ENCODE measurements around the gene TGM2.

TGM2 gene

GRCh38 chr20:38209054-38209675 lies 44.1 kb upstream of the TGM2 start:
- no peak for TF ChIP-seq EZH2 (IDR thresholded peaks at IDR 0.05)
- no peak overlapping the region for H3K9ac ChIP-seq (ENCODE audit: insufficient read length)
- H3K9me3 ChIP-seq (ENCODE audit: low read depth, low read length): no peaks in the 10 kb centered on the region
- H3K4me3 ChIP-seq: no peak overlapping the region
- no peak for DNase-seq (ENCODE audit: low read depth, low spot score)
- H3K36me3 ChIP-seq (ENCODE audit: insufficient read depth, low read length): no peaks in the 10 kb centered on the region
- H3K27ac ChIP-seq: no peak overlapping the region

- no peak overlapping the region for H3K9ac ChIP-seq (ENCODE audit: insufficient read length)
- no peak for DNase-seq (ENCODE audit: low read depth, low spot score)
- no peaks in the 10 kb centered on the region for H3K36me3 ChIP-seq (ENCODE audit: insufficient read depth, low read length)
- H3K27ac ChIP-seq: no peak overlapping the region
- no peak overlapping the region for H3K4me3 ChIP-seq
- H3K9me3 ChIP-seq (ENCODE audit: low read depth, low read length): no peaks in the 10 kb centered on the region
- TF ChIP-seq EZH2 (IDR thresholded peaks at IDR 0.05): no peak
- TF ChIP-seq POLR2AphosphoS5 (IDR thresholded peaks at IDR 0.05; ENCODE audit: borderline replicate concordance, low read depth, low read length): no peak
- TF ChIP-seq FOXP2 (optimal IDR thresholded peaks at IDR 0.05; ENCODE audit: control extremely low read depth, extremely low read length, insufficient read depth): no peak
Measured at GRCh38 chr20:38208523-38208922, 43.5 kb upstream of the TGM2 start.

GRCh38 chr20:38208088-38208487 lies 43.0 kb upstream of the TGM2 start:
- H3K36me3 ChIP-seq (ENCODE audit: insufficient read depth, low read length): no peaks in the 10 kb centered on the region
- no peak overlapping the region for H3K9ac ChIP-seq (ENCODE audit: insufficient read length)
- TF ChIP-seq EZH2 (IDR thresholded peaks at IDR 0.05) (no peak), FOXP2 (optimal IDR thresholded peaks at IDR 0.05; ENCODE audit: control extremely low read depth, extremely low read length, insufficient read depth) (no peak), POLR2AphosphoS5 (IDR thresholded peaks at IDR 0.05; ENCODE audit: borderline replicate concordance, low read depth, low read length) (no peak)
- no peak overlapping the region for H3K27ac ChIP-seq
- H3K4me3 ChIP-seq: no peak overlapping the region
- DNase-seq (ENCODE audit: low read depth, low spot score): no peak
- no peaks in the 10 kb centered on the region for H3K9me3 ChIP-seq (ENCODE audit: low read depth, low read length)

GRCh38 chr20:38207621-38208020 lies 42.6 kb upstream of the TGM2 start:
- Histone ChIP-seq H3K27ac (no peak overlapping the region), H3K4me3 (no peak overlapping the region), H3K9me3 (ENCODE audit: low read depth, low read length) (no peaks in the 10 kb centered on the region), H3K9ac (ENCODE audit: insufficient read length) (no peak overlapping the region), H3K36me3 (ENCODE audit: insufficient read depth, low read length) (no peaks in the 10 kb centered on the region)
- no peak for TF ChIP-seq FOXP2 (optimal IDR thresholded peaks at IDR 0.05; ENCODE audit: control extremely low read depth, extremely low read length, insufficient read depth)
- no peak for TF ChIP-seq POLR2AphosphoS5 (IDR thresholded peaks at IDR 0.05; ENCODE audit: borderline replicate concordance, low read depth, low read length)
- no peak for TF ChIP-seq EZH2 (IDR thresholded peaks at IDR 0.05)
- DNase-seq (ENCODE audit: low read depth, low spot score): no peak

GRCh38 chr20:38205001-38205400 lies 39.9 kb upstream of the TGM2 start:
- H3K9ac ChIP-seq (ENCODE audit: insufficient read length): no peak overlapping the region
- TF ChIP-seq EZH2 (IDR thresholded peaks at IDR 0.05): no peak
- TF ChIP-seq FOXP2 (optimal IDR thresholded peaks at IDR 0.05; ENCODE audit: control extremely low read depth, extremely low read length, insufficient read depth): no peak
- TF ChIP-seq POLR2AphosphoS5 (IDR thresholded peaks at IDR 0.05; ENCODE audit: borderline replicate concordance, low read depth, low read length): no peak
- H3K27ac ChIP-seq: no peak overlapping the region
- H3K9me3 ChIP-seq (ENCODE audit: low read depth, low read length): no peaks in the 10 kb centered on the region
- no peaks in the 10 kb centered on the region for H3K36me3 ChIP-seq (ENCODE audit: insufficient read depth, low read length)
- H3K4me3 ChIP-seq: no peak overlapping the region
- no peak for DNase-seq (ENCODE audit: low read depth, low spot score)

GRCh38 chr20:38203981-38204357 lies 38.9 kb upstream of the TGM2 start:
- Histone ChIP-seq H3K4me3 (no peak overlapping the region), H3K36me3 (ENCODE audit: insufficient read depth, low read length) (no peaks in the 10 kb centered on the region), H3K9me3 (ENCODE audit: low read depth, low read length) (no peaks in the 10 kb centered on the region), H3K27ac (no peak overlapping the region), H3K9ac (ENCODE audit: insufficient read length) (no peak overlapping the region)
- no peak for TF ChIP-seq POLR2AphosphoS5 (IDR thresholded peaks at IDR 0.05; ENCODE audit: borderline replicate concordance, low read depth, low read length)
- TF ChIP-seq FOXP2 (optimal IDR thresholded peaks at IDR 0.05; ENCODE audit: control extremely low read depth, extremely low read length, insufficient read depth): no peak
- no peak for TF ChIP-seq EZH2 (IDR thresholded peaks at IDR 0.05)
- no peak for DNase-seq (ENCODE audit: low read depth, low spot score)

GRCh38 chr20:38203337-38203980 lies 38.4 kb upstream of the TGM2 start:
- DNase-seq (ENCODE audit: low read depth, low spot score): no peak
- H3K27ac ChIP-seq: no peak overlapping the region
- TF ChIP-seq POLR2AphosphoS5 (IDR thresholded peaks at IDR 0.05; ENCODE audit: borderline replicate concordance, low read depth, low read length): no peak
- TF ChIP-seq FOXP2 (optimal IDR thresholded peaks at IDR 0.05; ENCODE audit: control extremely low read depth, extremely low read length, insufficient read depth): no peak
- TF ChIP-seq EZH2 (IDR thresholded peaks at IDR 0.05): no peak

GRCh38 chr20:38202982-38203293 lies 37.9 kb upstream of the TGM2 start:
- H3K27ac ChIP-seq: no peak overlapping the region

More at GRCh38 chr20:38203337-38203980, 38.4 kb upstream of the TGM2 start:
- Histone ChIP-seq H3K36me3 (ENCODE audit: insufficient read depth, low read length) (no peaks in the 10 kb centered on the region), H3K9ac (ENCODE audit: insufficient read length) (no peak overlapping the region), H3K4me3 (no peak overlapping the region), H3K9me3 (ENCODE audit: low read depth, low read length) (no peaks in the 10 kb centered on the region)

More at GRCh38 chr20:38202982-38203293, 37.9 kb upstream of the TGM2 start:
- no peaks in the 10 kb centered on the region for H3K36me3 ChIP-seq (ENCODE audit: insufficient read depth, low read length)
- H3K4me3 ChIP-seq: no peak overlapping the region
- TF ChIP-seq POLR2AphosphoS5 (IDR thresholded peaks at IDR 0.05; ENCODE audit: borderline replicate concordance, low read depth, low read length) (no peak), FOXP2 (optimal IDR thresholded peaks at IDR 0.05; ENCODE audit: control extremely low read depth, extremely low read length, insufficient read depth) (no peak), EZH2 (IDR thresholded peaks at IDR 0.05) (no peak)
- no peak overlapping the region for H3K9ac ChIP-seq (ENCODE audit: insufficient read length)
- H3K9me3 ChIP-seq (ENCODE audit: low read depth, low read length): no peaks in the 10 kb centered on the region
- DNase-seq (ENCODE audit: low read depth, low spot score): no peak
